Measurements from ENCODE around the gene CEBPA. TPM values are rescaled to one million over a fixed set of nuclear protein-coding genes. Genes with fewer than 3 reads are reported as not detected.

CEBPA gene
- total RNA-seq, 2 donors from 2014 or later = 67.1 to 76.4 TPM

GRCh38 chr19:33264881-33265445 lies 37.4 kb downstream of the CEBPA start:
- intact Hi-C loops (cut with DNase I) = no loop called here
- Histone ChIP-seq H3K27me3 (no peaks in the 10 kb centered on the region), H3K9ac (ENCODE audit: low read depth in 2 of 2, low read length in 2 of 2) (no peak overlapping the region), H3K4me3 (no peak overlapping the region), H3K36me3 (no peaks in the 10 kb centered on the region), H3K9me3 (no peaks in the 10 kb centered on the region), H3K4me1 (no peaks in the 10 kb centered on the region), H3K27ac (no peak overlapping the region)
- TF ChIP-seq, protein P1, sequence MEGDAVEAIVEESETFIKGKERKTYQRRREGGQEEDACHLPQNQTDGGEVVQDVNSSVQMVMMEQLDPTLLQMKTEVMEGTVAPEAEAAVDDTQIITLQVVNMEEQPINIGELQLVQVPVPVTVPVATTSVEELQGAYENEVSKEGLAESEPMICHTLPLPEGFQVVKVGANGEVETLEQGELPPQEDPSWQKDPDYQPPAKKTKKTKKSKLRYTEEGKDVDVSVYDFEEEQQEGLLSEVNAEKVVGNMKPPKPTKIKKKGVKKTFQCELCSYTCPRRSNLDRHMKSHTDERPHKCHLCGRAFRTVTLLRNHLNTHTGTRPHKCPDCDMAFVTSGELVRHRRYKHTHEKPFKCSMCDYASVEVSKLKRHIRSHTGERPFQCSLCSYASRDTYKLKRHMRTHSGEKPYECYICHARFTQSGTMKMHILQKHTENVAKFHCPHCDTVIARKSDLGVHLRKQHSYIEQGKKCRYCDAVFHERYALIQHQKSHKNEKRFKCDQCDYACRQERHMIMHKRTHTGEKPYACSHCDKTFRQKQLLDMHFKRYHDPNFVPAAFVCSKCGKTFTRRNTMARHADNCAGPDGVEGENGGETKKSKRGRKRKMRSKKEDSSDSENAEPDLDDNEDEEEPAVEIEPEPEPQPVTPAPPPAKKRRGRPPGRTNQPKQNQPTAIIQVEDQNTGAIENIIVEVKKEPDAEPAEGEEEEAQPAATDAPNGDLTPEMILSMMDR (IDR thresholded peaks at IDR 0.05) = no peak
- DNase-seq = no peak

- TF ChIP-seq, protein P1 (IDR thresholded peaks at IDR 0.05) = no peak
- intact Hi-C loops (cut with DNase I) = no loop called here
- H3K4me3 ChIP-seq = no peak overlapping the region
- no peak overlapping the region for H3K9ac ChIP-seq (ENCODE audit: low read depth in 2 of 2, low read length in 2 of 2)
- no peaks in the 10 kb centered on the region for H3K27me3 ChIP-seq
- no peak overlapping the region for H3K27ac ChIP-seq
- H3K9me3 ChIP-seq = no peaks in the 10 kb centered on the region
- DNase-seq = no peak
- H3K4me1 ChIP-seq = no peaks in the 10 kb centered on the region
- H3K36me3 ChIP-seq = no peaks in the 10 kb centered on the region
These were observed 38.9 kb downstream of the CEBPA start for GRCh38 chr19:33263325-33264023.

- intact Hi-C loops (cut with DNase I) = no loop called here
- H3K27ac ChIP-seq = no peak overlapping the region
- no peak for DNase-seq
These were observed 40.7 kb downstream of the CEBPA start for GRCh38 chr19:33261511-33262189.

GRCh38 chr19:33260628-33261418 lies 41.5 kb downstream of the CEBPA start:
- intact Hi-C loops (cut with DNase I) = no loop called here
- DNase-seq = no peak
- H3K9me3 ChIP-seq = no peaks in the 10 kb centered on the region
- H3K27me3 ChIP-seq = no peaks in the 10 kb centered on the region
- no peak overlapping the region for H3K9ac ChIP-seq (ENCODE audit: low read depth in 2 of 2, low read length in 2 of 2)
- TF ChIP-seq, protein P1 (IDR thresholded peaks at IDR 0.05) = no peak
- no peak overlapping the region for H3K27ac ChIP-seq
- H3K4me1 ChIP-seq = no peaks in the 10 kb centered on the region
- H3K36me3 ChIP-seq = no peaks in the 10 kb centered on the region
- H3K4me3 ChIP-seq = no peak overlapping the region

More at GRCh38 chr19:33261511-33262189, 40.7 kb downstream of the CEBPA start:
- Histone ChIP-seq H3K4me3 (no peak overlapping the region), H3K9me3 (no peaks in the 10 kb centered on the region), H3K36me3 (no peaks in the 10 kb centered on the region), H3K27me3 (no peaks in the 10 kb centered on the region), H3K9ac (ENCODE audit: low read depth in 2 of 2, low read length in 2 of 2) (no peak overlapping the region), H3K4me1 (no peaks in the 10 kb centered on the region)
- TF ChIP-seq, protein P1 (IDR thresholded peaks at IDR 0.05) = no peak

DNA sequence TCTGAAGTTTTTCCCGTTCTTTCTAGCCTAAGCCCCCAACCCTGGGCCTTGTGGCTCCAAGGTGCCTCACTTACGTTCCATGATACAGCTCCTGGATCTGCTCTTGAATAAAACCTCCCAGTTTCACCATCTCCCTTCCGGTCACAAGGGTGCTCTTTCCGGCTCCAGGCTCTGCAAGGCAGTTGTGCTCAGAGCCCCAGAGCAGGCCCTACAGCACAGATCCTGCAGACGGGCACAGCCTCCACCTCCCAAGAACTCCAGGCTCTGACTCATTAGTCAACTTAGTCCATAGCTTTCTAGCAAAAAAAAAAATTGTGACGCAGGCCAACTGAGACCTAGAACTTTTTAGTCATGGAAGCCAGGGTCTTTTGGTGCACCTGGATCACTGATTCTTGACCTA lies 42.8 kb downstream of the CEBPA start:
- no peaks in the 10 kb centered on the region for H3K36me3 ChIP-seq
- no peak overlapping the region for H3K9ac ChIP-seq (ENCODE audit: low read depth in 2 of 2, low read length in 2 of 2)
- no peaks in the 10 kb centered on the region for H3K4me1 ChIP-seq
- TF ChIP-seq, protein P1 (IDR thresholded peaks at IDR 0.05) = no peak
- no peaks in the 10 kb centered on the region for H3K27me3 ChIP-seq
- no peaks in the 10 kb centered on the region for H3K9me3 ChIP-seq
- no peak for DNase-seq
- no peak overlapping the region for H3K4me3 ChIP-seq
- H3K27ac ChIP-seq = no peak overlapping the region
- intact Hi-C loops (cut with DNase I) = no loop called here
